PC-3 (cell line): ENCODE results near the gene IFT122.

Experiments used
- CTCF ChIP-seq: fragments of 300-600 bp; sonication (generic); conservative IDR thresholded peaks from 2 replicates; pipeline ENCODE4 v1.5.1; 2017; ENCODE audit warnings: antibody characterized with exemption, low read depth, mild to moderate bottlenecking, low read length
- EZH2 ChIP-seq: fragments of 300-600 bp; sonication (generic); IDR thresholded peaks from one replicate; pipeline ENCODE4 v1.6.1; 2017; ENCODE audit warnings: antibody characterized with exemption, mild to moderate bottlenecking, low read length; ENCODE audit not compliant: unreplicated experiment
- EZH2phosphoT487 ChIP-seq: fragments of 300-600 bp; sonication (generic); IDR thresholded peaks from 2 replicates; pipeline ENCODE4 v1.6.1; 2018; ENCODE audit warnings: mild to moderate bottlenecking, antibody characterized with exemption, low read length, borderline replicate concordance

GRCh38 chr3:129567176-129567705 is 127.2 kb downstream of the IFT122 start:
- TF ChIP-seq EZH2 (no peak), CTCF (no peak), EZH2phosphoT487 (no peak)
